CD4-positive, alpha-beta T cell treated with Interleukin-12 subunit alpha and Interleukin-12 subunit beta, for 1 hour (primary cell): ENCODE results near the gene DCTN1.
"Not testable (repeated sequence)": the region's sequence is repeated elsewhere in the genome, so short reads cannot be mapped to it uniquely, and the experiment has no call there.

Experiments used
- DNase-seq: peaks from one replicate; pipeline ENCODE4 v3.0.0-alpha.2; 2020

The DCTN1 gene

GRCh38 chr2:74368499-74368898, 11.6 kb downstream of the DCTN1 start:
- DNase-seq = no peak

DNA sequence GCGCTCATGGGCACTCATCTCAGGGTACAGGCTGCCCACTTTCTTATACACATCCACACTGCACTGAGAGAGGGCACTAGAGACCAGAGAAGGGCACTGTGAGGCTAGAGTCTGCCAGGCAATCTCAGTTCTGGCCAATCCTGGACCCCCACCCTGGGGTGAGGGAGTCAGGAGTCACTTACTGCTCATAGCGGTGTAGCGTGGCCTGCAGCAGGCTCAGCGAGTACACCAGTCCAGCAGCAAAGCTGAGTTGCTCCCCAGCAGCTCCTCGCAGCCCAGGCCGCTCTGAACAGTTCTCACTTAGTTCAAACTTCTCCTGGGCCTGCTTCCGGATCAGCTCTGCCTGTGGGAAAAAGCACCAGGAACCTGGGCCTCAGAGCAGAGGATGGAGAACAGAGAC, 12.3 kb downstream of the DCTN1 start:
- no peak for DNase-seq

DNA sequence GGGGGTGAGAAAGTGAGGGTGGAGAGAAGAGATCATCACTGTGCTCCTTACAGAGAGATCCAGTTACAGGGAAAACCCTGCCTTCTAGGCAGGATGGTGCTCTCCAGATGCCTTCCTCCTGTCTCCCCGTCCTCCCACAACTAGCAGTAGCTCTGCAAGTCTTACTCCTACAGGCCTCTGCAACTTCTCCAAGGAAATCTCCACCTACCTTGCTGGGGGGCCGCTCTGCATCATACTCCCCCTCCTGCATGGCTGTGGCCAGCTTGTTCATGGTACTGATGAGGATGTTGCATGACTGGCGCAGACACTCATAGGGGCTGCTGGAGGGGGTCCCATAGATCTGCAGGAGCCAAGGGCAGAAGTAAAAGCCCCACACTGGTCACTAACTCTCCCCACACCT, 14.1 kb downstream of the DCTN1 start:
- DNase-seq = no peak

GRCh38 chr2:74364533-74365505, 15.3 kb downstream of the DCTN1 start:
- no peak for DNase-seq

GRCh38 chr2:74361327-74361726, 18.8 kb downstream of the DCTN1 start:
- DNase-seq = no peak

GRCh38 chr2:74357627-74358026, 22.5 kb downstream of the DCTN1 start:
- DNase-seq = no peak

DNA sequence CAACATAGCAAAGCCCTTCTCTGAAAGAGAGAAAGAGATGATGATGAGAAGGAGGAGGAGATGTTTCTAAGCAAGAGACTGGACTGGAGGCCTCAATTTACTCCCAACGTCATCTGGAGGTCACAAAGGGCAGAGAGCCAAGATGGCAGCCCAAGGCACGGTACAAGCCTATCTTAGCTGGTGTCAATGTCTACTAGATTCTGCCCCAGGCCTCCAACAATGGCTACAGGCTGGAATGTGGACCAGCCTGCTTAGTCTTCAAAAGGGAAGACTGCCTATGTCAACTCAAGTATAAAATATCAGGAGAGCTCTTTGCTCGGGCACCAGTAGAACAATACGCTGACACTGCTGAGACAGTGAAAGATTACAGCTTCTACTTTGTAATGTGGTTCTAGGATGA, 30.2 kb downstream of the DCTN1 start:
- DNase-seq = no peak

DNA sequence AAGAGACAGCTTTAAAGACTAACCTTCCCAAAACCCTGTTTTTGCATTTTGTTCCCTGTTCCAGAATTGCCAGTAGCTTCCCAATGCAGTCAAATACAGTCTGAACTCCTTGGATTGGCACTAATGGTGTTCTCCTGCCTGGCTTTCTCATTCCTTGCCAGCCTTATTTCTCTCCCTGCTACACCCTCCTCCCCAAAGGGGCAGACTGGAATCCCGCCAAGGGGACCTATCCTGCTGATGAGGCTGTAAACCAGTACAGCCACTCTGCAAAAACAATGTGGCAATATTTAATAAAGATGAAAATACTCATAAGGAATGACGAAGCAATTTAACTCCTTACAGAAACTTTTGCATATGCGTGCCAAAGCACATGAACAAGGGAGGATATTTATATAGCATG, 32.4 kb downstream of the DCTN1 start:
- DNase-seq = no peak

GRCh38 chr2:74347303-74347702, 32.8 kb downstream of the DCTN1 start:
- DNase-seq = no peak

DNA sequence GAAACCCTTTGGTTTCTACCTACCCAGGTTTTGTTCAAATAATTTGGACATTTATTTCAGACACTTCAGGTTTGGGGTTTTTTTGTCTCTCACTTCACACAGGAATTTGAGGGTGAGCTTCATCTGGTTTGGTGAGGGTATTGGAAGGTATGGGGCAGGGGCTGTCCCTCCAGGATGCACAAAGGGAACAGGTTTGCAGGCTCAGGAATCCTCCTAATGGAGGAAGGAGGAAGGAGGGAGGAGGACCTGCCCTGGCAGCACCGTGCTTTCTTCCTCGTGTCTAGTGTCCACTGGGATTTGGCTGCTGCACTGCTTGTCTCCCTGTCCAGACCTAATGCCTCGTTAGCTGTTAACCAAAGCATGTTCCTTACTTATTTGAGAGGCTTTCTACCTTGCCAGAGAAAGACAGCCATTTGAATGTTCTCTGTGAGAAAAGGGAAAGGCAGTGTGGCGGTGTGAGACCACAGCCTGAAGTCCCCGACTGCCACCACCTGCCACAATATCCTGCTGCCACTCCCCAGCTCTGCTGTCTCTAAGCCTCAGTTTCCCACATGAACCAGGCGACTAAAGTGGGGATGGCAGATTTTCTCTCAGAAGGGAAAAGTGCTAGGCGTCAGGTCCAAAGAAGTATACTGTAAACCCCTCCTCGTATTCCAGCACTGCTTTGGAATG, 34.7 kb downstream of the DCTN1 start:
- no peak for DNase-seq

GRCh38 chr2:74343316-74343715, 36.8 kb downstream of the DCTN1 start, which contains the start of gene SLC4A5:
TSS of gene SLC4A5 (minus strand) at chr2:74343416. CDS start at chr2:74315023, 28,393 bp downstream.
- DNase-seq = no peak

GRCh38 chr2:74336227-74336626, 43.9 kb downstream of the DCTN1 start:
- DNase-seq = not testable (repeated sequence)

- DNase-seq = peak; percentile 75
Measured at GRCh38 chr2:74334931-74335333, 45.2 kb downstream of the DCTN1 start.

DNA sequence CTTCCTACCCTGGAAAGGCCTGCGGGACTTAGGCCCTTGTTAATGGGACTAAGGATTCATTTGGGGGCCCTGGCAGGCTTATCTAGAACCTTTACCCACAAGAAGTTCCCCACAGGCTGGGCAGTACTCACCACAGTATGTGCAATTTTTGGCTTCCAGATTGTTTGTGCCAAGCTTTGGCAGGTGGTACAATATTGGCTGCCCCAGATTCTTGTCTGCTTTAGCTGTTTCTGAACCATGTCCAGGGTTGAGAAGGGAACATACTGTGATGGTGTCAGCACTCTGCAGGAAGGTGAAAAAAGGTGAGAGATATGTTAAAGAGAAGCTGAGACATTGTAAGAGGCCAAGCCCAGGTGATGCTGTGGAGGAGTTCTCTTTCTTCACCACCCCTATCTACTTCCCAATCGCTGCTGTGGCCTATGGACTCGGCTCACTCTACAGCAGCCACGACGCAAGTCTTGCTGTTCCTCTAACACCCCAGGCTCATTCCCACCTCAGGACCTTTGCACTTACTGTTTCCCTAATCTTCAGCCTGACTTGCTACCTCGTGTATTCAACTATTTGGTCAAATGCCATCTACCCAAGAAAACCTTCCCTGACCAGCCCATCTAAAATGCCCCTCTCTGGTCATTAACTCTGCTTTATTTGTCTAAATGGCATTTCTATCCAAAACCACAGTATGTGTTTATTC, 46.1 kb downstream of the DCTN1 start:
- DNase-seq = no peak

DNA sequence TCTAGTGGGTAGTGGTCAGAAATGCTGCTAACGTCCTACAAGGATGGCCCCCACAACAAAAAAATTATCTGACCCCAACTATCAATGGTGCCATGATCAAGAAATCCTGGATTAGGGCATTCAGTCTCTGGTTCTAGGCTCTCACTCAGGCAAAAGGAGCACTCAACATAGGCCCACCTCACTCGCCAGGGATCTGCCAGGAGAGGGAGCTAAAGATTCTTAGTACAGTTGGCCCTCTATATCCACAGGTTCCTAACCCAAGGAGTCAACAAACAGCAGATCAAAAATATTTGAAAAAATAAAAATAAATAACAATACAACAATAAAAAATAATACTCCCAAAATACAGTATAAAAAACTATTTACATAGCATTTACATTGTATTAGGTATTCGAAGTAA, 46.9 kb downstream of the DCTN1 start:
- no peak for DNase-seq

DNA sequence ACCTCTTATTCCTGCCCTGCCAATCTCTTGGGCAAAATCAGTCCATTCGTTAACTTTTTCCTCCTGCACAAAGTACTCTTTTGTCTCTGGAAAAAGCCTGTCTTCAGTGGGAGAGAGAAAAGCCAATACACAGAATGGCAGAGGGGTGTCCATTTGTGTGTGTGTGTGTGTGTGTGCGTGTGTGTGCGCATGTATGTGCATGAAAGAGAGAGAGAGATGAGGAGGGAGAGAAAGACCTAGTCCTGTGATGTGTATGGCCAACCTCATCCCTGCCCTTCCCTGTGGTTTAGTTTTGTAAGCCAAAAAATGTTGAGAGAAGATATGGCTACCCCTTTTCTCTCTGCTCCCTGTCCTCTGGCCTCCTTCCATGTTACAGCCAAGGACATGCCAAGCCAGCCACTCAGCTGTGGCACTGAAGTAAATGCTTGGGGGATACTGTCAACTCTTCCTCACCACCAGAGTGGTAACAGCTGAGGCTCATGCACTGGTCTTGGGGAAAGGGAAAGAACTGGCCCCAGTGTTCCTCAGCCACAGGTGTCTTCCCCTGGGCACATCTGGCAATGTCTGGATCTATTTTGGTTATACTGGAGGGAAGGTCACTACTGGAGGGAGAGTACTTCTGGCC, 47.4 kb downstream of the DCTN1 start:
- DNase-seq = no peak

GRCh38 chr2:74328573-74328972, 51.5 kb downstream of the DCTN1 start:
- no peak for DNase-seq

- DNase-seq = no peak
Measured at GRCh38 chr2:74328074-74328473, 52.0 kb downstream of the DCTN1 start.

GRCh38 chr2:74327627-74328026, 52.5 kb downstream of the DCTN1 start:
- DNase-seq = no peak

GRCh38 chr2:74327199-74327598, 52.9 kb downstream of the DCTN1 start:
- DNase-seq = no peak

- no peak for DNase-seq
Measured at GRCh38 chr2:74325815-74326214, 54.3 kb downstream of the DCTN1 start.

GRCh38 chr2:74321737-74322136, 58.4 kb downstream of the DCTN1 start:
- no peak for DNase-seq

GRCh38 chr2:74317701-74318100, 62.4 kb downstream of the DCTN1 start:
- no peak for DNase-seq
